Stimulated activated CD4-positive, alpha-beta T cell treated with anti-CD3 and anti-CD28 coated beads, Interleukin-12 subunit alpha, Interleukin-12 subunit beta, amount 100 ng/mL, for 4 hours (primary cell): ENCODE measurements around the gene GJD4.

ENCODE experiments used
- DNase-seq: peaks from one replicate; pipeline ENCODE4 v3.0.0-alpha.2; 2020

Gene GJD4

DNA sequence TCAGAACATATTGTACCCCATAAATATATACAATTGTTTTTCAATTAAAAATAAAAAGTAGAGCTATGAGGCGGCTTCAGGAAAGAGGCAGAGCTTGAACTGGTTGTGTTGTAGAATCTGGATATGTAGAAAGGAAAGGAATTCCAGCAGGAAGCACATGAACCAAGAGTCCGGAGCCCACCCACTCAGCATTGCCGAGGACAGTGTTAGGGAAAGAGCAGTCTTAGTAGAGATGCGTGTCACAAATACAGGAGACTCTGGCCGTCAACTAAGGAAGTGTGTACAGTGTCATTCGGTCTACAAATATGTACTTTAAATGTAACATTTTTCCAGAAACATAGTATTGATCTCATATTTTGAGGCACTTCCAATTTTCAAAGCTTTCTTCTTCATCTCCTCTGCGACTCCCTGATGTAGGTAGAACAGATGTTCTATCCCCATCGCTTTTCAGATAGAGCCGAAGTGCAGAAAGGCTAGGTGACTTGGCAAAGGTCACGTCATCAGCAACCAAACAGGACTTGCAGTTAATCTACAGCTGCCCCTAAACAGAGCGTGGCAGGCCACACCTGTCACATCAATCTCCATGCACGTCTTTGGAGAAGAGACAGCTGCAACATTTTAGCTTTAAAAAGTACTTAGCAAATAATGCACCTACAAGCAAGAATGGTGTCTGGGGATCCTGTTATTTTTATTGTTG, 25.3 kb upstream of the GJD4 start:
- DNase-seq, result no peak

DNA sequence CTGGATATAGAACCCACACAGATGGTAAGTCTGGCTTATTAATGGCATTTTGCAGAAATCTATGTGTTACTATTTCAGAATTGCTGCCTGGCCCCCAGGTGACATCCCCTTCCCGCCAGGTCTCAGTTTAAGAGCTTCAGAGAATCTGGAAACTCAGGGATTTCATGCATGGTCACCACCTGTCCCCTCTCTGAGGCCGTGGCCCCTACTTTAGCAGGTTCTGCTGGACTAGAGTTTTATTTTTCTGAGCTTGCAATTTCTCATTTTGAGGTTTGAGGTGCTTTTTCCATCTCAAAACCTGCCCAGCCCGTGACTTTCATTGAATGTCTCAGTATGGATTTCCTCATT, 24.7 kb upstream of the GJD4 start:
- no peak for DNase-seq

DNA sequence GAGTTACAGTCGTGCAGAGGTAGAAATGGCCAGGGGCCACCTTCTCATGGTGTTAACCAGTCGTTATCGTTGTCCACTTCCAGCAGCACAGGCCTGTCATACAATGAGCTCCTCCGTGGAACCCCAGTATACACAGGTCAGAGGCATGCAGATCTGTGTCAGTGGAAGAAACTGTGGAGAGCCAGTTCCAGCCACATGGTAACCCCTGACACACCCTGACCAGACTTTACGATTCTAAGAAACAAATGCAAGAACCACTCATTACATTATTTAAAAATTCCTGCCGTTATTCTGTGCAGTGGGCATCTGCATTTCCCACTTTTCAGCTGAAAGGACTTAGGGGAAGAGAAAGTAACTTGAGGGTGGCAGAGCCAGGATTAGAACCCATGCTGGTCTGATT, 23.5 kb upstream of the GJD4 start:
- no peak for DNase-seq

DNA sequence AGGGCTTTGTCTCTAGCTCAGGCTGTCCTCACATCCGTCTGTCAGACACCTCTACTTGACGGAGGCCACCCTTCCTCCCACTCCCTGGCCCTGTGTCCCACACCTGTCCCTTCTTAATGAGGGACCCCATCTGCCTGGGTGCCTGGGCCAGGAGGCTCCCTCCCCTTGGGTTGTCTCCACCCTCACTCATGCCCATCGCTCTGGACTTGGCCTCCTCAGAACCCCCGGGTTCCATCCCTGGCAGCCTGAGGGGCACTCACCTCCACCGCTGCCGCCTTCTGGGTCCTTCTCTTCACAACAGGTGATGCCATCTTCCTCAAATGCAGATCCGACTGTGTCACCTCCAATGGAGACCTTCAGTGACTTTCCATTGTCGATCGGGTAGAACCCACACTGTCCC, 20.2 kb upstream of the GJD4 start:
- DNase-seq, result no peak

DNA sequence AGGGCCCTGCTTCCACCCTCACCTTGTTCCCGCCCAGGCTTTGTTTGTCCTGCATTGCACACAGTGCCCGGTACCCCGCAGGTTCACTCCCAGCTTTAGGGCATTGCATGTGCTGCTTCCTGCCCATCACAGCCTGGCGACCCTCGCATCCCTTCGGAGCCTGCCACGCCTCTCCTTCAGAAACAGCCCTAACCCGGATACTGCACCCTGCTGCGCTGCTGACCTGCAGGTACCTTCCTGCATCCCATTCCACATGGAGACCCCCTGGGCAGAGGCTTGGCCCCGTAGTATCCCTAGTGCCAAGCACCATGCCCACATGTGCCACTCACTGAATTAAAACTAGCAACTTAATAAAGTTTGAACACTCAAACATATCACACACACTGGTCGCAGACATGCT, 19.8 kb upstream of the GJD4 start:
- DNase-seq, result no peak

DNA sequence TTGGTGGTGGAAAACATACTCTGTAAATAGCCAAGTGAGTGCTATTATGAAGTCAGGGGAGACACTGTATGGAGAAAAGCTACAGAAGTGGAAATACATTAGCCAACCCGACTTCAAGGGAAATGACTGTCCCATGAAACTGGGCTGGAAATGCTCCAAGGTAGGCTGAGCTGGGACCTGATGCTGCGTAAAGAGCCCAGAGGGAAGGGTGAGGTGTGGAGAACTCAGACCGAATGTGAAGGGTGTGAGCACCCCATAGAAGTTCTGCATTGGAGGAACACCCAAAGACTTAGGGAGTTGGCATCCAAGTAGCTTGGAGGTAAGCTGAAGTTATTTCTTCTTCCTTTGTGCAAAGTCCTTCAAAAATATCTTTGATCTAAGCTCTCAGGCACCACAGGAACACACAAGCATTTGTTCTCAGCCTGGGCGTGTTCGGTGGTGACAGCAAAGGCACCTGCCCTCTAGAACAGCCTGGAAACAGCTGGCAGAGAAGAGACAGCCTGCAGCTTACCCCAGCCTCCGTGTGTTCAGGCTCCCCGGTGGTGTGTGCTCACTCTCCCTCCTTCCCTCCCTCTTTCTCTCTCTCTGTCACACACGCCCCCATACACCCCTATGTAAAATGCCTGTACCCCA, 19.1 kb upstream of the GJD4 start:
- DNase-seq, result no peak

DNA sequence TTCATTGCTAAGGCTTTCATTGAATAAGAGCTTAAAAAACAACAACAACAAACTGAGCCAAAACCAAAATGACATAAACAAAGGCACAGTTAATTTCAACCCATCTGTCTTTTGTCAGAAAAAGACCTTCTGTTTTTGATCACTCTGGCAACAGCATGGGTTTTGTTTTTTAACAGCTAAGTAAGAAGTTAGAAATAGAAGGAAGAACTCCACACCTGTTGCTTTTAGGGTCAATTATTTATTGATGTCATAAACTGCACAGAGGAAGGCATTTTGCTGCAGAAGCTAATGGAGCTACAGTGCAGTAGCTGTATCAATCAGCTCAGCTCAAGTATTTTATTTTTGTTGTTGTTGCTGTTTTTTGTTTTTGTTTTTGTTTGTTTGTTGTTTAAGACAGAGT, 16.3 kb upstream of the GJD4 start:
- no peak for DNase-seq

DNA sequence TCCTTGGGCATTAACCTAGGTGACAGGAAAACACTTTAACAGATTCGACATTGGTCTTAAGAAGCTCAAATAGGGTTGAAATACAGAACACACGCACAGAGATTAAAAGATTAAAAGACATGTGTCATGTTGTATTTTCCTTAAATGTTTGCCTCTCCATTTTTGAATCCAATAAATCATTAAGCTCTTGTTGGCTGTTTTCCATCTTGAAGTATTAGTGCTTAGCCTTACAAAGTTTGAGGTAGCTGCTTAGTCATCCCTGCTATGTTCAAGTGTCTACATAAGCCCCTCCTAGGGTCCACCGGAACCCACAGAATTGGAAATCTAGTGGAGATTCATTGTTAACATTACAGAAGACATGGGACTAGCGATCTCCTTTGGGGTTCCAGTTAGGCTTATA, 12.7 kb upstream of the GJD4 start:
- DNase-seq, result no peak

DNA sequence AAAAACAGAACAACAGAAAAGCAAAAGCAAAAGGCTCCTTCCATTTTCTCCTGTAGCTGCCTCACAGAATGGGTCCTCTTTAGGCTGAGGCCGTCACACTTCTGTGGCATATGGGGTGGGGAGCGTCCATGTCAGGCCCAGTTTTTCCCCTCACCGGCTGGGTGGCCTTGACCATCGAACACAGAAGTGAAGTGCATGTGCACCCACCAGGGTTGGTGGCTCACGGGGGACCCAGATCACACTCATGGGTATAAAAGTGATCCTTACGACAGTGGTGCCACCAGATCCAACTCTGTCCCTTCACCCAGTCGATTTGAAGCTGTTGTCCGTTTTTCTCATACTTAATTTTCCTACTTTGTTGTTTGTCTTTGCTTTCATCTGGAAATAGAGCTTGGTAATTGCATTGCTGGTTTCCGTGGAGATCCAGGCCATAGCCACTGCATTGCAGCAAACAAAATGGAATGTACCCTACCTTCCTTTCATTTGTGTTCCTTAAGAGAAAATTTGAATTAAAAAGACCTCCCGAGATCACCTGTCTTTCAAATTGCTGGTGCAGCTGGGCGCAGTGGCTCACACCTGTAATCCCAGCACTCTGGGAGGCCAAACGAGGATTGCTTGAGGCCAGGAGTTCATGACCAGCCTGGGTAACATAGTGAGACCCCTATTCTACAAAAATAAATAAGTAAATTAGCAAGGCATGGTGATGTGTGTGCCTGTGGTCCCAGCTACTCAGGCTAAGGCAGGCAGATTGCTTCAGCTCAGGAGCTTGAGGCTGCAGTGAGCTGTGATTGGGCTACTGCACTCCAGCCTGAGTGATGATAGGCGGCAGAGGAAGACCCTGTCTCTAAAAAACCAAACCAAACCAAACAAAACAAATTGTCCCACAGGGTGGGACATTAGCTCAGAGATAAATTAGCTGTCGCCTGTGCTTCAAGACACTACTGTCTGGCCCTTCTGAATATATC, 10.7 kb upstream of the GJD4 start:
- no peak for DNase-seq

DNA sequence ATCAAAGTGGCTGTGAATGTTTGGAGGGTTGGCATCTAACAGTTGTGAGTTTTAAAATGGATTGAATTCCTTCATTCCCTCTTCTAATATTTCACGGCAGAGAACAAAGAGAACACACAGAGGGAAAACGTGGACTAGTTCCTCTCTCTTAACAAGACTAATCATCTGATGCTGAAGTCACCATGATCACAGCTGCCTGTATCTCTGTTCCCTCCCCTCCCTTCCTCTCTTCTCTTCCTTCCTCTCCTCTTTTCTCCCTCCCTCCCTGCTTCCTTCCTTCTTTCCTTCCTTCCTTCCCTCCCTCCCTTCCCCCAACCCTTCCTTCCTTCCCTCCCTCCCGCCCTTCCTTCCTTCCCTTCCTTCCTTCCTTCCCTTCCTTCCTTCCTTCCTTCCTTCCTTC, 10.0 kb upstream of the GJD4 start:
- no peak for DNase-seq

DNA sequence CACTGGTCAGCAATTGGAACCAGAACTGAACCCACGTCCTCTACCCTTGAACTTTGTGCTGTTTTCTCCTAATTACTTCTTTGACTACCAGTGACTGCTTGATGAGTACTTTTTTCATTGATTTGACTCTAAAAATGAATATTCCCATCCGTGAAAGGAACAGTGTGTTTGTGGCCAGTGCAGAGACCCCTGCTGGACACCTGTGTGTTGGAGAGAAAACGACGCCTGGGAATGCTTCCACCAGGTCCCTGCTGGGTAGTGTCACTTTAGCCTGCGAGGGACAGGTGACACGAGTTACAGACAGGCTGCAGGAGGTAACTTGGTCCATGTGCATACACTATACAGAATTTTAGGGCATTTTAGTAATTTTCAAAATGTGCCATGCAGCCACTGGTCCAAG, 6.8 kb upstream of the GJD4 start:
- DNase-seq, result no peak

DNA sequence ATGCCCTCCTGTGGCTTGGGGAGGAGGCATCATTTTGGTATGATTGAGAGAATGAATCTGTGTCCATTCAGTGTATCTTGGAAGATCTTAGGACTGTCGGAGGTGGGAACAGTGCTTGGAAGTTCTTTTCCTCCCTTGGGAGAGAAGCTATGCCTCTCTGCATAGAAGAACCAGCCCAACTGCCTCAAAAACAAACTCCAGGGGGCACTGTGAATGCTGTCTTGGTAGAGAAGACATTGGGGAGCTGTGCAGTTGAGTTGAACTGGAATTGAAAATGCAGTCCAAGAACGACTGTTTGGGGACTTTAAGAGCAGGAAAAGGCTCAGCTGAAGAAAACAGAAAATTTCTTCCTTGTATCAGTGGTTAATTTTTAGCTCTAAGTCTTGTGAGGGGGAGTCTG, 4.9 kb upstream of the GJD4 start:
- DNase-seq, result no peak

DNA sequence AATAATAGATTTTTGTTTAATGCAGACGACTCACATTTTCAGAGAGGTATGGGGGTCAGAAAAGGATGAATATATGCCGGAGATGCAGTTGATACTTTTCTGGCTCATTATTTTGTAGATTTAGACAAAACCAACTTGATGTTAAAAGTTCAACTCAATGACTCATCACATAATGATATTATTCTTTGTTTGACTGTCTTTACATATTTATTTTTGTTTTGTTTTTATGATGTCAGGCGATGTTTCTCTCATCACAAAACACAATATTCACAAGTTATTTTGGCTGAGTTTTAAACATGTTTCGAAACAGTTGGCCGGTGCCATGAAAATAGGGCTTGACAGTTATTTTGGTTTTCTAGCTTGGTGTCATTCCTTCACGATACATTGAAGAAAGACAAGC, 1.3 kb downstream of the GJD4 start:
- DNase-seq, result no peak

DNA sequence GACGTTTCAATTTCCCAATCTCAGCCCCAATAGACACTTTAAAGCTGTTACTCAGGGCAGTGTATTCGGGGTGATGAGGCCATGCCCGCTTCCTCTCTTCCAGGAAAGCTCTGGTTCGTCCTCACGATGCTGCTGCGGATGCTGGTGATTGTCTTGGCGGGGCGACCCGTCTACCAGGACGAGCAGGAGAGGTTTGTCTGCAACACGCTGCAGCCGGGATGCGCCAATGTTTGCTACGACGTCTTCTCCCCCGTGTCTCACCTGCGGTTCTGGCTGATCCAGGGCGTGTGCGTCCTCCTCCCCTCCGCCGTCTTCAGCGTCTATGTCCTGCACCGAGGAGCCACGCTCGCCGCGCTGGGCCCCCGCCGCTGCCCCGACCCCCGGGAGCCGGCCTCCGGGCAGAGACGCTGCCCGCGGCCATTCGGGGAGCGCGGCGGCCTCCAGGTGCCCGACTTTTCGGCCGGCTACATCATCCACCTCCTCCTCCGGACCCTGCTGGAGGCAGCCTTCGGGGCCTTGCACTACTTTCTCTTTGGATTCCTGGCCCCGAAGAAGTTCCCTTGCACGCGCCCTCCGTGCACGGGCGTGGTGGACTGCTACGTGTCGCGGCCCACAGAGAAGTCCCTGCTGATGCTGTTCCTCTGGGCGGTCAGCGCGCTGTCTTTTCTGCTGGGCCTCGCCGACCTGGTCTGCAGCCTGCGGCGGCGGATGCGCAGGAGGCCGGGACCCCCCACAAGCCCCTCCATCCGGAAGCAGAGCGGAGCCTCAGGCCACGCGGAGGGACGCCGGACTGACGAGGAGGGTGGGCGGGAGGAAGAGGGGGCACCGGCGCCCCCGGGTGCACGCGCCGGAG, 2.6 kb downstream of the GJD4 start:
- DNase-seq, result no peak

DNA sequence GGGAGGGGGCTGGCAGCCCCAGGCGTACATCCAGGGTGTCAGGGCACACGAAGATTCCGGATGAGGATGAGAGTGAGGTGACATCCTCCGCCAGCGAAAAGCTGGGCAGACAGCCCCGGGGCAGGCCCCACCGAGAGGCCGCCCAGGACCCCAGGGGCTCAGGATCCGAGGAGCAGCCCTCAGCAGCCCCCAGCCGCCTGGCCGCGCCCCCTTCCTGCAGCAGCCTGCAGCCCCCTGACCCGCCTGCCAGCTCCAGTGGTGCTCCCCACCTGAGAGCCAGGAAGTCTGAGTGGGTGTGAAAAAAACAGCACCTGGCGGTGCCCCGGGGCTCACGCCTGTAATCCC, 3.2 kb downstream of the GJD4 start:
- DNase-seq, result no peak

DNA sequence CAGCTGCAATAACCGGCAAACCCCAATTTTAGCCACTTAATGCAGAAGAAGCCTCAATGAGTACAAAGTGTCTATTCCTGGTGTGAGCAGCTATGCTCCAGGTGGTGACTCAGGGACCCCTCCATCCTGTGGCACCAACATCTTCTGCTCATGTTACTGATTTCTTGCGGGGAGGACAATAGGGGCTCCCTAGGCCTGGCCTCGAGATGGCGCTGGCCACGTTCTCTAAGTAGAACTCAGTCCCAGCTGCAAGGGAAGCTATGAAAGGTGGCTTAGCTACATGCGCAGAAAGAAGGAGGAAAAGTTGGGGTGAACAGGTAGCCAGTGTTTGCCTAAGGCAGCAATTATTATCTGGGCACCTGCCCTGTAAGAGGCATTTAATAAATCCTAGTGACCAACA, 6.6 kb downstream of the GJD4 start:
- no peak for DNase-seq

DNA sequence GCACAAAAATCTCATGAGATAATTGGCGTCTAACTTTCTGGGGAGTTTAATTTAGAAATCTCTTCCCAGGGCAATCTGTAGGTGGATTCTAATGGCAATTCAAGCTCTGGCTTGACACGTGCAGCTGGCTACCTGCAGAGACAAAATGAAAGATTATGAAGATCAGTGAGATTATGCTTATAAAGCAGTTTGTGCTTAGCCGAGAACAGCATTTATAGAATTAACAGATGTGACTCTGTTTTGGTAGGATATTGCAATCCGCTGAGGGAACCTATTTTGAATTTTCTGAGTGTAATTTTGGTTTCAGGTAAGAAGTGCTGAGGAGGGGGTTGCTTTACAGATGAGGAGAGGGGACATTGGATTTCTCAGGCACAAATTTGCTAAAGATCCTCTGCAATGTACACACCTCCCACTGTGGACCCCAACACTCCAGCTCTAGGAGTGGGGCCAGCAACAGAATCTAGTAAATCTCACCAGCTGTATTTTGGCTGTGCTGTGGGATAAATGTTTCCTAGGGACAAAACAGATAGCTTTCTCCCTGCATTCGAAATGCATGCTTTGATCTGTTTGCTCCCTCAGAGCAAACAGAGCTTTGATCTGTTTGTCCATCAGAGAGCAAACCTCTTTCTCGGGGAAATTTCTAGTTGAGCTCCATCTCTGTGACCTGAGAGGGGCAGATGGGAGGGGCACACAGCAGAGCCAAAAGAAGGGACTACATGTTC, 7.4 kb downstream of the GJD4 start:
- no peak for DNase-seq

DNA sequence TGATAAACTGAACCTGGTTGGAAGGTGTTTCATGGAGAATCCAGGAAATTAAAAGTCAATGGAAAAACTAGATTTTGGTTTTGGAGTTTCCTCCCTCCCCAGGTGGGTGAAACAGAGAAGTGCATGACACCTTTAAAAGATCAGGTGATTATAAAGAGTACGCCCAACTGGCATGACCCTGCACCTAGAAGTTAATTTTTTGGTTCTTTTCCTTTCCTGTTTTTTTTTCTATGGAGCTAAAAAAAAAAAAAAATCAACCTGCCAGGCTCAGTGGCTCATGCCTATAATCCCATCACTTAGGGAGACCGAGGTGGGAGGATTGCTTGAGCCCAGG, 7.9 kb downstream of the GJD4 start:
- DNase-seq, result no peak

DNA sequence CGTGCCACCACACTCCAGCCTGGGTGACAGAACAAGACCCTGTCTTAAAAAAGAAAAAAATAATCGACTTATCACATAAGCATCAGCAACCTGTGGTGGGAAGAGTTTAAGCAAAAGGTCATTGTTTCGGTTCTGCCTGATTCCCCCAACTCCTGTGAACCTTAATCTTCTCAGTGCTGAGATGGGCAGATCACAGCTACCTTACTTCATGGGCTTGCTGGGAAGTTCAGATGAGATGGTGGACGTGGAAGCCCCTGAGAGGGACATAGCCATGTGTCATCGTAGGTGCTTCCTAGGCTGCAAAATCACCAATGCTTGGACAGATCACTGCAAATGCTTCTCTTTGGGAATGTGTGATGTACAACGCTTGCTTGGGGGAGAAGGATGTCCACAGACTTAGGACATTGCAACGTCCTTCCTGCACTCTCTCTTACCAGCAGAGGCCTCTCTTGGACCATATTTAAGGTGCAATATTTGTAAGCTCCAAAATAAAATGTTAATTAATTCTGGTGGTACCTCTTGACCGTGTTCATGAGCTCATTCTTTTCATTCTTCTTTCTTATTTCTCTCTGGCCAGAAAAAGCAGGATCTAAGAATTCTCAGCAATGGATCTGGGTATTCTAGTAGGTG, 8.6 kb downstream of the GJD4 start:
- DNase-seq, result no peak

DNA sequence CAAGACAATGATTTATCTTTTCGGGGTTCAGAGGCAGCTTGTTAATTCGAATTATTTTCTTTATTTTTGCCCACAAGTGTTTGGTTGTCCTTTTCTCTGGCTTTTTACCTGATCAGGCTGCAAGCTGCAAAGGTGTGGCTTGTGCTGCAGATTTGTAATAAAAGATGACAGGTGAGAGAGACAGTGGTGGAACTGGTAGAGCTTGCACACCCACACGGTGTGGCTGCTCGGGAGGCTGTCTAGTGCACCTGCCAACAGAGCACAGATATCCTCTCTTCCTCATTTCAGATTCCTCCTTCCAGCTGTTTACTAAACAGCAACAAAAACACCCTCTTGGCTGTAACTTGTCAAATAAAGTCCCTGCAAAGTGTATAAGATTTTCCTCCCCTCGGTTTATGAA, 9.2 kb downstream of the GJD4 start:
- DNase-seq, result no peak

DNA sequence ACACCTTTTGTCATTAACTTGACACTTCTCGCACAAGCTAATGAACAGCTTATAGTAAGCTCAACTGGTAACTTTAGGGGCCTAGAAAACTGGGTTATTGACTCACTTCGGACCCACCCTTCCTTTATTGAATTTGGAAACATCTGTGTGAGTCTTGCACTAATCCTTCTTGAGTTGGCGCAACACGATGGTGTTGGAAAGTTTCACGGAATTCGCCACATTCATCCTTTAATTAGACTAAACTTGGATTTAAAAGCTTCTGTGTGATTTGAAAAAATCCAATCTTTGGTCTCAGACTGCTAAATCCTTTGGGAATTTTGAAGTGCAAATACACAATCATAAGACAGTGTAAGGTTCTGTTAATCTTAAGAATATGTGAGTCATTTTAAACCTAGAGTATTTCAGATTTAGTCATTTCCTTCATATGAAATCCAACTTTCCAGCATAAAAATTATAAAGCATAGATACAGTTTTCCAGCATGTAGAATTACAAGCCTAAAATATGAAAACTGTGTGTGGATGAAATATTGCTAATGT, 21.9 kb downstream of the GJD4 start:
- DNase-seq, result no peak

DNA sequence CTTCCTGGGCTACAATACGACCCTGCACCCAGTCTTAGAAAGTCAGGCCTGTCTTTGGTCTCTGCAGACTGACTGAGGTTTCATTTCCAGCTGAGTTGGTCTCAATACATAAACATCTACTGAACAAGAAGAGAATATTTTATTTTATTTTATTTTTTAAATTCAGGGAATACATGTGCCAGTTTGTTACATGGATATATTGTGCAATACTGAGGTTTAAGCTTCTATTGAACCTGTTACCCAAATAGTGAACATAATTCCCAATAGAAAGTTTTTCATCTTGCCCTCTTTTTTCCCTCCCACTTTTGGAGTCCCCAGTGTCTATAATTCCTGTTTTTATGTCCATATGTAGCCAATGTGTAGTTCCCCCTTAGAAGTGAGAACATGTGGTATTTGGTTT, 26.3 kb downstream of the GJD4 start:
- no peak for DNase-seq
